ENCODE results near the gene KRTAP25-1. TPM values are rescaled to one million over a fixed set of nuclear protein-coding genes. Genes with fewer than 3 reads are reported as not detected.

KRTAP25-1 gene
- total RNA-seq, 2 donors from 2014 or later = not detected

DNA sequence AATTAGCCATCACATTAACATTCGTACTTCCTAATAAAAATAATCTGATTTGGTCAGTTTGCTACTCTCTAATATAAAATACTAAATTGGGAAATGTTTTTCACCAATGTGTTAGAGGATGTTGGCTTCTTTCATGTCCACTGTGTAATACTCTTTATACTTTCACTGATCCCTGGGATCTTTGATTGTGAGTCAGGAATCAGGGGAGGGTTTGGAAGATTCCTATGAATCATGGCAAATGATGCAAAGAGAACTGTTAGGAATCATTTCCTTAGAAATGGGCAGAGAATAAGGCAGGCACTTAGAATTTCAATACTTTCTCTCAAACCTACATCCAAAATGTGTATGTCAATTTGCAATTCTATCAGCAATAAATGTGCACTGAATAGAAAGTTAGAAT is 37.5 kb downstream of the KRTAP25-1 start:
- H3K27me3 Mint-ChIP-seq (ENCODE audit: insufficient read depth) = no peaks in the 10 kb centered on the region
- no peak for DNase-seq
- peaks cover 8% of the 10 kb centered on the region for H3K4me1 Mint-ChIP-seq
- Histone ChIP-seq H3K4me3 (ENCODE audit: low read length) (no peak overlapping the region), H3K4me1 (ENCODE audit: control insufficient read depth, insufficient read depth, low read length) (no peaks in the 10 kb centered on the region), H3K9me3 (ENCODE audit: control insufficient read depth, low read length) (peaks cover 9% of the 10 kb centered on the region), H3K36me3 (ENCODE audit: control insufficient read depth, insufficient read depth, low read length) (no peaks in the 10 kb centered on the region), H3K27ac (ENCODE audit: low read depth, low read length) (no peak overlapping the region), H3K27me3 (ENCODE audit: control insufficient read depth, insufficient read depth, low read length, poor library complexity, severe bottlenecking) (no peaks in the 10 kb centered on the region), H3K9ac (ENCODE audit: extremely low read depth, low read length, poor library complexity, severe bottlenecking) (no peak overlapping the region)
- TF ChIP-seq, protein P1, sequence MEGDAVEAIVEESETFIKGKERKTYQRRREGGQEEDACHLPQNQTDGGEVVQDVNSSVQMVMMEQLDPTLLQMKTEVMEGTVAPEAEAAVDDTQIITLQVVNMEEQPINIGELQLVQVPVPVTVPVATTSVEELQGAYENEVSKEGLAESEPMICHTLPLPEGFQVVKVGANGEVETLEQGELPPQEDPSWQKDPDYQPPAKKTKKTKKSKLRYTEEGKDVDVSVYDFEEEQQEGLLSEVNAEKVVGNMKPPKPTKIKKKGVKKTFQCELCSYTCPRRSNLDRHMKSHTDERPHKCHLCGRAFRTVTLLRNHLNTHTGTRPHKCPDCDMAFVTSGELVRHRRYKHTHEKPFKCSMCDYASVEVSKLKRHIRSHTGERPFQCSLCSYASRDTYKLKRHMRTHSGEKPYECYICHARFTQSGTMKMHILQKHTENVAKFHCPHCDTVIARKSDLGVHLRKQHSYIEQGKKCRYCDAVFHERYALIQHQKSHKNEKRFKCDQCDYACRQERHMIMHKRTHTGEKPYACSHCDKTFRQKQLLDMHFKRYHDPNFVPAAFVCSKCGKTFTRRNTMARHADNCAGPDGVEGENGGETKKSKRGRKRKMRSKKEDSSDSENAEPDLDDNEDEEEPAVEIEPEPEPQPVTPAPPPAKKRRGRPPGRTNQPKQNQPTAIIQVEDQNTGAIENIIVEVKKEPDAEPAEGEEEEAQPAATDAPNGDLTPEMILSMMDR (conservative IDR thresholded peaks at IDR 0.05) = no peak
- WGBS, 2 experiments (ENCODE audit: insufficient coverage in 1 of 2, insufficient read length in 1 of 2) = no CpG with 5 or more reads among the region's 1 CpG
- H3K36me3 Mint-ChIP-seq (ENCODE audit: low read depth) = no peaks in the 10 kb centered on the region
- no peaks in the 10 kb centered on the region for H3K9me3 Mint-ChIP-seq
- H3K27ac Mint-ChIP-seq = no peak overlapping the region
- H3K4me3 Mint-ChIP-seq = no peak overlapping the region

DNA sequence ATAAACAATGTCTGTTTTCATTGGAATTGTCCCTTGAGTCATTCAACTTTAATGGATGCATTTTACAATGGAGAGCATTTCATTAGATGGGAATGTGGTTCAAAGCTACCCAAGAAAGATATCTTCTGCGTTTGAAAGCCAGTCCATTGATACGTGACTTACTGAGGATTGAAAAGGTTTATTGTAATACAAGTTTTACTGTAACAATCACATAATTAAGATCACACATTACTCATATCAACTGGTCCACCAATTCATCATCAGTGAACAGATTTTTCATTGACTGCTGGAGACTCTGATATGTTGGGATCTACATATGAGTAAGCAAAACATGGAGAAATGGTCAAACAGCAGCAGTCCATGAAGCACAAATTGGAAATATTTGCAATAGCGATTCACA is 39.4 kb downstream of the KRTAP25-1 start:
- Mint-ChIP-seq H3K27ac (no peak overlapping the region), H3K4me1 (peaks cover 4% of the 10 kb centered on the region), H3K27me3 (ENCODE audit: insufficient read depth) (no peaks in the 10 kb centered on the region), H3K9me3 (no peaks in the 10 kb centered on the region), H3K36me3 (ENCODE audit: low read depth) (no peaks in the 10 kb centered on the region), H3K4me3 (no peak overlapping the region)
- Histone ChIP-seq H3K4me1 (ENCODE audit: control insufficient read depth, insufficient read depth, low read length) (no peaks in the 10 kb centered on the region), H3K9ac (ENCODE audit: extremely low read depth, low read length, poor library complexity, severe bottlenecking) (no peak overlapping the region), H3K27ac (ENCODE audit: low read depth, low read length) (no peak overlapping the region), H3K4me3 (ENCODE audit: low read length) (no peak overlapping the region), H3K36me3 (ENCODE audit: control insufficient read depth, insufficient read depth, low read length) (no peaks in the 10 kb centered on the region), H3K9me3 (ENCODE audit: control insufficient read depth, low read length) (peaks cover 9% of the 10 kb centered on the region), H3K27me3 (ENCODE audit: control insufficient read depth, insufficient read depth, low read length, poor library complexity, severe bottlenecking) (no peaks in the 10 kb centered on the region)
- TF ChIP-seq, protein P1 (conservative IDR thresholded peaks at IDR 0.05) = no peak
- no peak for DNase-seq
- WGBS, 2 experiments (ENCODE audit: insufficient coverage in 1 of 2, insufficient read length in 1 of 2) = 61 to 80% methylated on average over 1 to 3 of the region's 3 CpGs

DNA sequence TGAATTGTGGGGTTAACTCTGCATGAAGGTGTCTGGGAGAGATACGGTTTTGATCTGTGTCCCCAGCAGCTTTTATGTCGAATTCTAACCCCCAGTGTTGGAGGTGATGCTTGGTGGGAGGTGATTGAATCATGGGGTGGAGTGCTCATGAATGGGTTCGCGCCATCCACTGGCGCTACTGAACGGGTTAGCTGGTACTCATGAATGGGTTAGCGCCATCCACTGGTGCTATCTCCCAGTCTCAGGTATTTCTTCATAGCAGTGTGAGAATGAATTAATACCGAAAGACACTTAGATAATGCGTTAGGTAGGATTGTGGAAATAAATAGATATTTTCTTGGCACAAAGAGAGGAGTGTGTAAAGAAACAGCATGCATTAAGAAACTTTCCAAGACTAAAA is 40.5 kb downstream of the KRTAP25-1 start:
- Mint-ChIP-seq H3K9me3 (no peaks in the 10 kb centered on the region), H3K27me3 (ENCODE audit: insufficient read depth) (no peaks in the 10 kb centered on the region), H3K4me3 (no peak overlapping the region), H3K36me3 (ENCODE audit: low read depth) (no peaks in the 10 kb centered on the region), H3K27ac (no peak overlapping the region), H3K4me1 (peaks cover 7% of the 10 kb centered on the region)
- no peak for DNase-seq
- Histone ChIP-seq H3K27me3 (ENCODE audit: control insufficient read depth, insufficient read depth, low read length, poor library complexity, severe bottlenecking) (no peaks in the 10 kb centered on the region), H3K36me3 (ENCODE audit: control insufficient read depth, insufficient read depth, low read length) (no peaks in the 10 kb centered on the region), H3K9ac (ENCODE audit: extremely low read depth, low read length, poor library complexity, severe bottlenecking) (no peak overlapping the region), H3K27ac (ENCODE audit: low read depth, low read length) (no peak overlapping the region), H3K4me1 (ENCODE audit: control insufficient read depth, insufficient read depth, low read length) (peaks cover 3% of the 10 kb centered on the region), H3K4me3 (ENCODE audit: low read length) (no peak overlapping the region), H3K9me3 (ENCODE audit: control insufficient read depth, low read length) (peaks cover 9% of the 10 kb centered on the region)
- 95 to 98% methylated on average over 5 to 9 of the region's 9 CpGs for WGBS, 2 experiments (ENCODE audit: insufficient coverage in 1 of 2, insufficient read length in 1 of 2)
- TF ChIP-seq, protein P1 (conservative IDR thresholded peaks at IDR 0.05) = peak; percentile 35

Data from endodermal cell (in vitro differentiated cells).